GM13977 (cell line): ENCODE data around the gene CPD.

Experiments used
- DNase-seq: peaks from one replicate; pipeline ENCODE4 v3.0.0; 2012; ENCODE audit warnings: low spot score
- in situ Hi-C: fragments of 300-500 bp; cut with MboI; formaldehyde crosslinking; loops from one replicate; pipeline ENCODE4 v1.12.0; 2022; ENCODE audit warnings: low sequenced_read_pairs, low pct_unique_long_range_greater_than_20kb, mixed read lengths, inconsistent platforms; ENCODE audit not compliant: unreplicated experiment
- TF ChIP-seq, protein P1 (sequence below): IDR thresholded peaks from 2 replicates; pipeline ENCODE4 v1.5.1; 2012; ENCODE audit warnings: mild to moderate bottlenecking, control low read depth; ENCODE audit not compliant: insufficient read depth; ENCODE audit errors: extremely low read depth, missing control alignments

CPD gene

DNA sequence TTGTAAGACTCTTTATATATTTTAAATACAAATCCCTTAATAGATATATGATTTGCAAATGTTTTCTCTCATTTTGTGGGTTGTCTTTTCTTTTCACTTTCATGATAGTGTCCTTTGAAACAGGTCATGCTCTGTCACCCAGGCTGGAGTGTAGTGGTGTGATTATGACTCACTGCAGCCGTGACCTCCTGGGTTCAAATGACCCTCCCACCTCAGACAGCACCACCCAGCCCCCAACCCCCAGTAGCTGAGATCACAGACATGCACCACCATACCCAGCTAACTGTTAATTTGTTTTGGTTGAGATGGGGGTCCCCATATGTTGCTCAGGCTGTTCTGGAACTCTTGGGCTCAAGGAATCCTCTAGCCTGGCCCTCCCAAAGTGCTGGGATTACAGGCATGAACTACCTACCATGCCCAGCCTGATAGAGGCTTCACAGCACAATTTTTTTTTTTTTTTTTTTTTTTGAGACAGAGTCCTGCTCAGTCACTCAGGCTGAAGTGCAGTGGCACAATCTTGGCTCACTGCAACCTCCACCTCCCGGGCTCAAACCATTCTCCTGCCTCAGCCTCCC, 26.4 kb upstream of the CPD start:
- in situ Hi-C loops, result no loop called here
- no peak for DNase-seq
- TF ChIP-seq, protein P1, sequence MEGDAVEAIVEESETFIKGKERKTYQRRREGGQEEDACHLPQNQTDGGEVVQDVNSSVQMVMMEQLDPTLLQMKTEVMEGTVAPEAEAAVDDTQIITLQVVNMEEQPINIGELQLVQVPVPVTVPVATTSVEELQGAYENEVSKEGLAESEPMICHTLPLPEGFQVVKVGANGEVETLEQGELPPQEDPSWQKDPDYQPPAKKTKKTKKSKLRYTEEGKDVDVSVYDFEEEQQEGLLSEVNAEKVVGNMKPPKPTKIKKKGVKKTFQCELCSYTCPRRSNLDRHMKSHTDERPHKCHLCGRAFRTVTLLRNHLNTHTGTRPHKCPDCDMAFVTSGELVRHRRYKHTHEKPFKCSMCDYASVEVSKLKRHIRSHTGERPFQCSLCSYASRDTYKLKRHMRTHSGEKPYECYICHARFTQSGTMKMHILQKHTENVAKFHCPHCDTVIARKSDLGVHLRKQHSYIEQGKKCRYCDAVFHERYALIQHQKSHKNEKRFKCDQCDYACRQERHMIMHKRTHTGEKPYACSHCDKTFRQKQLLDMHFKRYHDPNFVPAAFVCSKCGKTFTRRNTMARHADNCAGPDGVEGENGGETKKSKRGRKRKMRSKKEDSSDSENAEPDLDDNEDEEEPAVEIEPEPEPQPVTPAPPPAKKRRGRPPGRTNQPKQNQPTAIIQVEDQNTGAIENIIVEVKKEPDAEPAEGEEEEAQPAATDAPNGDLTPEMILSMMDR, result no peak

DNA sequence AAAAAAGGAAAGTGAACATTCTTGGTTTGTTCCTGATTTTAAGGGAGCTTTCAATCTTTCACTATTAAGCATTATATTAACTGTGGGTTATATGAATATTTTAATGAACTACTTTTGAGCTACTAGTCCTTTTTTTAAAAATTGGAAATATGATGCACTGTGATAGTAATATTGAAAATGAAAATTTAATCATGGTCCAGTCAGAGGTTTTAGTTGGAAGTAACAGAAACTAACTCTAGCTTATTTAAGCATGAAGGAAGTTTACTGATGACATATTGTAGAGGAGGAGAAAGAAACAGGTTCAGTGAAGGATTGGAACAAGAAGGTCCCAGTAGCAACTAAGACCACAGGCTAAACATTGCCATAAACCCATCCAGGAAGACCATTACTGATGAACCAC, 24.0 kb upstream of the CPD start:
- in situ Hi-C loops, result no loop called here
- TF ChIP-seq, protein P1, result no peak
- no peak for DNase-seq

DNA sequence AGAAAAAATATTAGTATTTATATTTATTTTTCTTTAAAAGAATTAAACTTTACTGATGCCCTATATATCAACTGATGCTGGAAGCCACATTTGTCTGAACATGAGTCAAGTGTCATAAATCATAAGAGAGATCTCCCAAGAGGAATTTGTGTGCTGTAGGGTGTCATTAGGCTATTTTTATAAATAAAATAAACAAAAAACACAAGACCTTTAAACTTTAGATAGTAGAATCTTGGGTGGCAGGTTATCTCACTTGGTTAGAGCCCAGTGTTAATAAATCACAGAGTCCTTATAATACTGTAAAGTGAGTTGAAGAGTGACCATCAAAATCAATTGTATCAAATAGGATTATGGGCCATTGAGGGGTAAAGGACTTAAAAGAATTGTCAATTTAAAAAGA, 21.3 kb upstream of the CPD start:
- in situ Hi-C loops, result no loop called here
- DNase-seq, result no peak

DNA sequence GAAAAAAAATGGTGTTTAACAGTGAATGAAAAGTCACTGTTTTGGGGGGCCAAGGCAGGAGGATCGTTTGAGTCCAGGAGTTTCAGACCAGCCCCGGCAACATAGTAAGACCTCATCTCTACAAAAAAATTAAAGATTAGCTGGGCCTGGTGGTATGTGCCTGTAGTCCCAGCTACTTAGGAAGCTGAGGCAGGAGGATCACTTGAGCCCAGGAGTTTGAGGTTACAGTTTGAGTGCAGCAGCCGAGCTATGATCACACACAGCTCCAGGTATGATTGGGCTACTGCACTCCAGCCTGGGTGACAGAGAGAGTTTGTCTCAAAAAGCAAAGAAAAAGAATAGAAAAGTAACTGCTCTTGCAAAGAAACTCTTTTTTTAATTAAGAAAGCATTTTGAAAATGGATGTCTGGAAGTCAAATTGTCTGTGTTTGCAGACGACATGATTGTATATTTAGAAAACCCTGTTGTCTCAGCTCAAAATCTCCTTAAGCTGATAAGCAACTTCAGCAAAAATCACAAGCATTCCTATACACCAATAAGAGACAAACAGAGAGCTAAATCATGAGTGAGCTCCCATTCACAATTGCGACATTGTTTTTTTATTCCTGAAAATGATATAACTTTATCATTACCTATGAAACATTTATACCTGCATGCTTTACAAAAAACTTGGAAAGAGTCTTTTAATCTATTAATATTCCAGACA, 20.5 kb upstream of the CPD start:
- in situ Hi-C loops, result no loop called here
- DNase-seq, result no peak
- TF ChIP-seq, protein P1, result no peak

More for the DNA sequence above, 21.3 kb upstream of the CPD start:
- TF ChIP-seq, protein P1, result no peak

DNA sequence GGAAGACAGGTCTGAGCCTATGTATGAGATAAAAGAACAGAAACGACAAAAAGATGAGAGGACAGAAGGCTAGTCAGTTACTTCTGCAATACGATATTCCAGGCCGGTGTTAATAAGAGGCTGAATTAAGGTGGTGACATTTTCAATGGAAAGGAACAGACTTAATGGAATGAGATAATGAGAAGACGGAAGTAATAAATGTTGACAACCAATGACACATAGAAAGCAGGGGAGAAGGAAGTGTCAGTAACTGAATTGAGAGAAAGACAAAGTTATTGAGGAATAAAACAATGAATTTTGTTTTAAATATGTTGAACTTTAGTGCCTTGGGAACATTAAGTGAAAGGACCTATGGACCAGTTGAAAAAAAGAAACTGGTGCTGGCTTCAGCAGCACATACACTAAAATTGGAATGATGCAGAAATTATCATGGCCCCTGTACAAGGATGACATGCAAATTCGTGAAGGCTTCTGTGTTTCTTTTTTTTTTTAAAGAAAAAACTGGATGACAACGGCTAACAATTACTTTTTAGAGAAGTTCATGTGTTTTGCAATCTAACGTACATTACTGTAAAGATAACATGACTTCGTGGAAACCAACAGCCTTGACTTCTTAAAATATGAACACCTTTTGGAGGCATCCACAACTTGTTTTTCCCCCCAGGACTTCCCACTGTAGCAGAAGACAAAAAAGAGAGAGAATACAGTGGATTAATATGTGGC, 18.5 kb upstream of the CPD start:
- no peak for DNase-seq
- in situ Hi-C loops, result no loop called here

DNA sequence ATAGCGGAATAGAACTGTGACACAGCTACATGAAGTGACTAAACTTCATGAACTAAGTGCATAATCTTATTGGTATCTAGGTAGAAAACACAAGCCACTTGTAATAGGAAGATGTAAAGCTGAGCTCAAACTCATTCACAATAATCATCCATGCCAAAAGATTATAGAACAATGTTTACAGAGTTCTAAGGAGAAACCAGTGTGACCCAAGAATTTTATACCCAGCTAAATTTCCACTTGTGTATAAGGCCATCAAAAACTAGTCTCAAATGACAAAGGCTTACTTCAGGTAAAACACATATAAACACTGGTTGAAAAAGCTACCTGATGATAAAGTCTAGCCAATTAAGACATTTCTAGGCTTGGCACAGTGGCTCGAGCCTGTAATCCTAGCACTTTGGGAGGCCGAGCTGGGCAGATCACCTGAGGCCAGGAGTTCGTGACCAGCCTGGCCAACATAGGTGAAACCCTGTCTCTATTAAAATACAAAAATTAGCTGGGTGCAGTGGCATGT, 16.9 kb upstream of the CPD start:
- in situ Hi-C loops, result no loop called here
- DNase-seq, result no peak
- TF ChIP-seq, protein P1, result no peak

More for the DNA sequence above, 18.5 kb upstream of the CPD start:
- TF ChIP-seq, protein P1, result no peak
